H9 (cell line): ENCODE measurements around the gene CIB4. TPM values are rescaled to one million over a fixed set of nuclear protein-coding genes. Genes with fewer than 3 reads are reported as not detected.

ENCODE experiments used
- DNase-seq: peaks from one replicate; pipeline ENCODE4 v3.0.0-alpha.2; 2017
- H2AFZ ChIP-seq: one replicate; pipeline ENCODE4 v1.6.1; 2013; ENCODE audit warnings: mild to moderate bottlenecking, low read length, control low read depth, moderate library complexity
- H2AK5ac ChIP-seq: 2 replicates; pipeline ENCODE4 v1.6.1; 2013; ENCODE audit warnings: low read length, control low read depth, mixed read lengths; ENCODE audit not compliant: insufficient read length
- H2BK120ac ChIP-seq: one replicate; pipeline ENCODE4 v1.6.1; 2013; ENCODE audit warnings: low read depth, mild to moderate bottlenecking, low read length, control low read depth, inconsistent platforms; ENCODE audit not compliant: poor library complexity, severe bottlenecking
- H2BK12ac ChIP-seq: 2 replicates; pipeline ENCODE4 v1.6.1; 2013; ENCODE audit warnings: low read length, control low read depth, mixed read lengths, low read depth; ENCODE audit not compliant: insufficient read length
- H2BK15ac ChIP-seq: 2 replicates; pipeline ENCODE4 v1.6.1; 2013; ENCODE audit warnings: low read depth, low read length, control low read depth
- H2BK20ac ChIP-seq: one replicate; pipeline ENCODE4 v1.6.1; 2013; ENCODE audit warnings: low read depth, mild to moderate bottlenecking, low read length, control low read depth, inconsistent platforms; ENCODE audit not compliant: poor library complexity, severe bottlenecking
- H2BK5ac ChIP-seq: 2 replicates; pipeline ENCODE4 v1.6.1; 2013; ENCODE audit warnings: low read length, control low read depth, mixed read lengths; ENCODE audit not compliant: insufficient read length
- H3K14ac ChIP-seq: 2 replicates; pipeline ENCODE4 v1.6.1; 2013; ENCODE audit warnings: low read length, control low read depth; ENCODE audit not compliant: insufficient read depth
- H3K18ac ChIP-seq: 2 replicates; pipeline ENCODE4 v1.6.1; 2013; ENCODE audit warnings: low read depth, mild to moderate bottlenecking, mixed read lengths, low read length, control low read depth; ENCODE audit not compliant: insufficient read length
- H3K23ac ChIP-seq: 2 replicates; pipeline ENCODE4 v1.6.1; 2013; ENCODE audit warnings: low read length, control low read depth, mixed read lengths, low read depth; ENCODE audit not compliant: insufficient read length
- H3K23me2 ChIP-seq: 2 replicates; pipeline ENCODE4 v1.6.1; 2013; ENCODE audit warnings: low read depth, mild to moderate bottlenecking, mixed read lengths, low read length, control low read depth; ENCODE audit not compliant: insufficient read length, poor library complexity, severe bottlenecking
- H3K27ac ChIP-seq: 2 replicates; pipeline ENCODE4 v1.5.1; 2013; ENCODE audit warnings: low read length, control low read depth, mixed read lengths, low read depth; ENCODE audit not compliant: insufficient read length
- H3K27me3 ChIP-seq: 2 replicates; pipeline ENCODE4 v1.6.1; 2013; ENCODE audit warnings: low read length, control low read depth, inconsistent platforms; ENCODE audit not compliant: insufficient read depth
- H3K4ac ChIP-seq: 2 replicates; pipeline ENCODE4 v1.6.1; 2013; ENCODE audit warnings: low read depth, mild to moderate bottlenecking, control low read depth, inconsistent platforms, low read length, moderate library complexity
- H3K4me1 ChIP-seq: 2 replicates; pipeline ENCODE4 v1.6.1; 2013; ENCODE audit warnings: low read length, control low read depth, inconsistent platforms; ENCODE audit not compliant: insufficient read depth
- H3K4me2 ChIP-seq: 2 replicates; pipeline ENCODE4 v1.6.1; 2013; ENCODE audit warnings: low read length, control low read depth, mixed read lengths; ENCODE audit not compliant: insufficient read length, insufficient read depth
- H3K56ac ChIP-seq: 2 replicates; pipeline ENCODE4 v1.6.1; 2013; ENCODE audit warnings: low read depth, mild to moderate bottlenecking, mixed read lengths, low read length, control low read depth; ENCODE audit not compliant: insufficient read length
- H3K79me1 ChIP-seq: 2 replicates; pipeline ENCODE4 v1.6.1; 2013; ENCODE audit warnings: low read depth, mild to moderate bottlenecking, moderate library complexity, low read length, control low read depth, inconsistent platforms; ENCODE audit not compliant: insufficient read depth, poor library complexity, severe bottlenecking
- H3K79me2 ChIP-seq: 2 replicates; pipeline ENCODE4 v1.6.1; 2013; ENCODE audit warnings: low read length, control low read depth, inconsistent platforms; ENCODE audit not compliant: insufficient read depth
- H3K9ac ChIP-seq: 2 replicates; pipeline ENCODE4 v1.6.1; 2013; ENCODE audit warnings: low read length, control low read depth, mixed read lengths; ENCODE audit not compliant: insufficient read length; ENCODE audit errors: extremely low read depth
- H3K9me3 ChIP-seq: one replicate; pipeline ENCODE4 v1.6.1; 2013; ENCODE audit warnings: low read depth, low read length, inconsistent platforms; ENCODE audit not compliant: control insufficient read depth
- H3T11ph ChIP-seq: one replicate; pipeline ENCODE4 v1.6.1; 2013; ENCODE audit warnings: mild to moderate bottlenecking, low read length, control low read depth, inconsistent platforms
- H4K20me1 ChIP-seq: one replicate; pipeline ENCODE4 v1.6.1; 2013; ENCODE audit not compliant: control insufficient read depth, insufficient read length, insufficient read depth
- H4K5ac ChIP-seq: 2 replicates; pipeline ENCODE4 v1.6.1; 2013; ENCODE audit warnings: low read depth, mild to moderate bottlenecking, mixed read lengths, low read length, control low read depth; ENCODE audit not compliant: insufficient read length
- H4K8ac ChIP-seq: replicated peaks from 2 replicates; pipeline ENCODE4 v1.6.1; 2013; ENCODE audit warnings: low read length, control low read depth, mixed read lengths, low read depth; ENCODE audit not compliant: insufficient read length
- H4K91ac ChIP-seq: 2 replicates; pipeline ENCODE4 v1.6.1; 2013; ENCODE audit warnings: low read depth, mild to moderate bottlenecking, moderate library complexity, mixed read lengths, low read length, control low read depth; ENCODE audit not compliant: insufficient read length
- H3K27ac Mint-ChIP-seq, 3 experiments: 2 replicates in 2 of 3; 3 replicates in 1 of 3; pipeline ENCODE4 v1.8.0; 2020 to 2021; ENCODE audit warnings: mixed read lengths in 3 of 3, mild to moderate bottlenecking in 1 of 3, moderate library complexity in 1 of 3
- H3K27me3 Mint-ChIP-seq: 2 replicates; pipeline ENCODE4 v1.8.0; 2021; ENCODE audit warnings: low read depth, mild to moderate bottlenecking, moderate library complexity, mixed read lengths
- H3K36me3 Mint-ChIP-seq, 3 experiments: 2 replicates in 2 of 3; 3 replicates in 1 of 3; pipeline ENCODE4 v1.8.0; 2020 to 2021; ENCODE audit warnings: low read depth in 3 of 3, mixed read lengths in 3 of 3; ENCODE audit not compliant: insufficient read depth in 1 of 3
- H3K4me1 Mint-ChIP-seq, 2 experiments: 2 replicates each; pipeline ENCODE4 v1.8.0; 2020; ENCODE audit warnings: mixed read lengths in 2 of 2
- H3K4me3 Mint-ChIP-seq, 2 experiments: 2 replicates in 1 of 2; 3 replicates in 1 of 2; pipeline ENCODE4 v1.8.0; 2020 to 2021; ENCODE audit warnings: mild to moderate bottlenecking in 2 of 2, mixed read lengths in 2 of 2, moderate library complexity in 1 of 2
- H3K9me3 Mint-ChIP-seq, 2 experiments: 2 replicates in 1 of 2; 3 replicates in 1 of 2; pipeline ENCODE4 v1.8.0; 2020; ENCODE audit warnings: mild to moderate bottlenecking in 2 of 2, mixed read lengths in 2 of 2, moderate library complexity in 1 of 2
- CTCF ChIP-seq: fragments of 200-600 bp; sonication (generic); conservative IDR thresholded peaks from 3 replicates; pipeline ENCODE4 v1.8.0; 2021; ENCODE audit warnings: antibody characterized with exemption, mild to moderate bottlenecking
- WGBS: extraction: QIAGEN DNeasy Blood & Tissue Kit; methylation state at CpG from one replicate; pipeline ENCODE4 v1.1.7; 2013; ENCODE audit warnings: missing lambda C conversion rate, low lambda C conversion rate, mixed read lengths; ENCODE audit not compliant: insufficient read length; ENCODE audit errors: extremely low coverage; 5-methylcytosine and 5-hydroxymethylcytosine counted together
- total RNA-seq: library from RNA; stranded (reverse); gene quantifications from 2 replicates; pipeline ENCODE4 v1.2.1, GENCODE V29; 2021

CIB4 gene
- total RNA-seq, 1 experiment from 2014 or later = not detected

- Histone ChIP-seq H3K27me3 (no peaks in the 10 kb centered on the region), H3K4me2 (no peak overlapping the region), H4K5ac (no peak overlapping the region), H4K8ac (no peak overlapping the region), H2AFZ (no peak overlapping the region), H2BK120ac (no peak overlapping the region), H4K91ac (no peak overlapping the region), H2AK5ac (no peak overlapping the region), H3K9me3 (no peaks in the 10 kb centered on the region), H2BK5ac (no peak overlapping the region), H3K27ac (no peak overlapping the region), H3K18ac (no peak overlapping the region), H3K9ac (no peak overlapping the region), H2BK20ac (no peak overlapping the region), H3K79me2 (no peaks in the 10 kb centered on the region), H4K20me1 (no peaks in the 10 kb centered on the region), H3K4me1 (no peaks in the 10 kb centered on the region), H3K4ac (no peak overlapping the region), H3K79me1 (no peaks in the 10 kb centered on the region), H3T11ph (no peak overlapping the region), H2BK15ac (no peak overlapping the region), H3K14ac (no peak overlapping the region), H3K23me2 (no peaks in the 10 kb centered on the region), H3K56ac (no peak overlapping the region), H2BK12ac (no peak overlapping the region), H3K23ac (no peak overlapping the region)
- Mint-ChIP-seq H3K4me1 (peaks cover 7 to 18% of the 10 kb centered on the region in 2 experiments), H3K9me3 (peaks cover 4 to 5% of the 10 kb centered on the region in 2 experiments; a peak in 3 of 5 replicates), H3K27me3 (peaks cover 28% of the 10 kb centered on the region), H3K4me3 (no peak overlapping the region), H3K27ac (no peak overlapping the region), H3K36me3 (no peaks in the 10 kb centered on the region; a peak in 2 of 7 replicates)
- no peak for TF ChIP-seq CTCF
- no CpG with 5 or more reads among the region's 3 CpGs for WGBS
- no peak for DNase-seq
These were observed 29.0 kb upstream of the CIB4 start for GRCh38 chr2:26670171-26670570.
